Astrocyte (in vitro differentiated cells and primary cell): ENCODE results near the gene SLC26A1. TPM values are rescaled to one million over a fixed set of nuclear protein-coding genes. Genes with fewer than 3 reads are reported as not detected.

Experiments
- DNase-seq: peaks from one replicate; pipeline ENCODE4 v3.0.0-alpha.2; 2010; ENCODE audit warnings: low read depth
- FAIRE-seq: peaks from 2 replicates; lab custom pipeline; 2011; peaks lifted over from hg19 to GRCh38; lab: Jason Lieb, UNC
- H2AFZ ChIP-seq: 2 replicates; pipeline ENCODE4 v1.6.0; 2012; ENCODE audit warnings: low read depth, low read length, inconsistent platforms
- H3K27ac ChIP-seq: 2 replicates; pipeline ENCODE4 v1.5.1; 2011; ENCODE audit warnings: low read depth, low read length, inconsistent platforms
- H3K27me3 ChIP-seq: 2 replicates; pipeline ENCODE4 v1.6.0; 2011; ENCODE audit warnings: low read length, inconsistent platforms; ENCODE audit not compliant: insufficient read depth
- H3K36me3 ChIP-seq: 2 replicates; pipeline ENCODE4 v1.5.1; 2011; ENCODE audit warnings: low read length, inconsistent platforms; ENCODE audit not compliant: insufficient read depth
- H3K4me1 ChIP-seq: 2 replicates; pipeline ENCODE4 v1.5.1; 2011; ENCODE audit warnings: low read length, inconsistent platforms; ENCODE audit not compliant: insufficient read depth
- H3K4me2 ChIP-seq: 2 replicates; pipeline ENCODE4 v1.6.0; 2012; ENCODE audit warnings: low read length, inconsistent platforms
- H3K4me3 ChIP-seq: 2 replicates; pipeline ENCODE4 v1.5.1; 2011; ENCODE audit warnings: low read depth, mild to moderate bottlenecking, low read length, inconsistent platforms; ENCODE audit not compliant: insufficient read depth
- H3K79me2 ChIP-seq: 2 replicates; pipeline ENCODE4 v1.6.0; 2012; ENCODE audit warnings: mild to moderate bottlenecking, low read length, inconsistent platforms; ENCODE audit not compliant: insufficient read depth
- H3K9ac ChIP-seq: 2 replicates; pipeline ENCODE4 v1.6.0; 2012; ENCODE audit warnings: mild to moderate bottlenecking, low read length, inconsistent platforms
- H3K9me3 ChIP-seq: 2 replicates; pipeline ENCODE4 v1.5.1; 2012; ENCODE audit warnings: low read depth, mild to moderate bottlenecking, low read length, inconsistent platforms; ENCODE audit not compliant: insufficient read depth
- H4K20me1 ChIP-seq: 2 replicates; pipeline ENCODE4 v1.6.0; 2012; ENCODE audit warnings: low read length, inconsistent platforms; ENCODE audit not compliant: insufficient read depth
- H3K27ac Mint-ChIP-seq: one replicate; pipeline ENCODE4 v1.8.0; 2021; ENCODE audit warnings: mild to moderate bottlenecking, mixed read lengths; ENCODE audit not compliant: unreplicated experiment
- H3K27me3 Mint-ChIP-seq: one replicate; pipeline ENCODE4 v1.8.0; 2021; ENCODE audit warnings: low read depth, mixed read lengths; ENCODE audit not compliant: unreplicated experiment
- H3K36me3 Mint-ChIP-seq: one replicate; pipeline ENCODE4 v1.8.0; 2021; ENCODE audit warnings: low read depth, mixed read lengths; ENCODE audit not compliant: unreplicated experiment
- H3K4me1 Mint-ChIP-seq: one replicate; pipeline ENCODE4 v1.8.0; 2021; ENCODE audit warnings: low read depth, mixed read lengths; ENCODE audit not compliant: unreplicated experiment
- H3K4me3 Mint-ChIP-seq: one replicate; pipeline ENCODE4 v1.8.0; 2021; ENCODE audit warnings: mild to moderate bottlenecking, moderate library complexity, mixed read lengths; ENCODE audit not compliant: unreplicated experiment
- H3K9me3 Mint-ChIP-seq: one replicate; pipeline ENCODE4 v1.8.0; 2021; ENCODE audit warnings: mild to moderate bottlenecking, mixed read lengths; ENCODE audit not compliant: unreplicated experiment
- EZH2 ChIP-seq: IDR thresholded peaks from 2 replicates; pipeline ENCODE4 v1.6.1; 2012; ENCODE audit warnings: mild to moderate bottlenecking, low read length, inconsistent platforms; ENCODE audit not compliant: insufficient read depth
- total RNA-seq: library from RNA; stranded (reverse); gene quantifications from 2 replicates; pipeline ENCODE4 v1.2.1, GENCODE V29; 2021
- TF ChIP-seq, protein P1 (sequence below): IDR thresholded peaks from 2 replicates; pipeline ENCODE4 v1.5.1; 2011; ENCODE audit warnings: low read depth, mild to moderate bottlenecking, inconsistent platforms, low read length, moderate library complexity; ENCODE audit not compliant: insufficient read depth

The SLC26A1 gene
- total RNA-seq, 1 donor from 2014 or later = 0.34 TPM

DNA sequence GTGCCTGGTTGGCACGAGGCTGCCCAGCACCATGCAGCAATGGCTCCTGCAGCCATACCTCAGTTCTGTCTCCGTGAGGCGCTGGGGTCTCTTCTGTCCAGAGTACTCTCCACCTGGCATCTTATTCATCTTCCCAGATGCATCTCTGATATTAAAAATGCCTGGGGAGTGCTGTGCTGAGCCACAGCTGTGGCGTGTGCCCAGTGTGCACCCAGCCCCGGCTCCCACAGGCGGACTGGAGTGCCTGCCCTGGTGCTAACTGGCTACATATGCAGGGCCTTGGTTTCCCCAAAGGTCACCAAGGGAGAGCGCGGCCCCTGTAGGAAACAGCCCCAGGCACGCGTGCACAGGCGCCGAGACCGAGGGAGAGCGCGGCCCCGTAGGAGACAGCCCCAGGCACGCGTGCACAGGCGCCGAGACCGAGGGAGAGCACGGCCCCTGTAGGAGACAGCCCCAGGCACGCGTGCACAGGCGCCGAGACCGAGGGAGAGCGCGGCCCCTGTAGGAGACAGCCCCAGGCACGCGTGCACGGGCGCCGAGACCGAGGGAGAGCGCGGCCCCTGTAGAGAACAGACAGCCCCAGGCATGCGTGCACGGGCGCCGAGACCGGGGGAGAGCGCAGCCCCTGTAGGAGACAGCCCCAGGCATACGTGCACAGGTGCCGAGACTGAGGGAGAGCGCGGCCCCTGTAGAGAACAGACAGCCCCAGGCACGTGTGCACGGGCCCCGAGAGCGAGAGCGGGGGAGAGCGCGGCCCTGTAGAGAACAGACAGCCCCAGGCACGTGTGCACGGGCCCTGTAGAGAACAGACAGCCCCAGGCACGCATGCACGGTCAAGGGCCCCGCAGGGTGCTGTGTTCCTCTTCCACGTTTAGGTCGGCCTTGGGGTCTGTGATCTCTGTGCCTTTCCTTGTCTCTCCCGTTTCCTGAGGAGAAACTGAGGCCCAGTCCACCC lies 46.4 kb downstream of the SLC26A1 start:
- H3K36me3 ChIP-seq = no peaks in the 10 kb centered on the region
- H2AFZ ChIP-seq = no peak overlapping the region
- TF ChIP-seq, protein P1, sequence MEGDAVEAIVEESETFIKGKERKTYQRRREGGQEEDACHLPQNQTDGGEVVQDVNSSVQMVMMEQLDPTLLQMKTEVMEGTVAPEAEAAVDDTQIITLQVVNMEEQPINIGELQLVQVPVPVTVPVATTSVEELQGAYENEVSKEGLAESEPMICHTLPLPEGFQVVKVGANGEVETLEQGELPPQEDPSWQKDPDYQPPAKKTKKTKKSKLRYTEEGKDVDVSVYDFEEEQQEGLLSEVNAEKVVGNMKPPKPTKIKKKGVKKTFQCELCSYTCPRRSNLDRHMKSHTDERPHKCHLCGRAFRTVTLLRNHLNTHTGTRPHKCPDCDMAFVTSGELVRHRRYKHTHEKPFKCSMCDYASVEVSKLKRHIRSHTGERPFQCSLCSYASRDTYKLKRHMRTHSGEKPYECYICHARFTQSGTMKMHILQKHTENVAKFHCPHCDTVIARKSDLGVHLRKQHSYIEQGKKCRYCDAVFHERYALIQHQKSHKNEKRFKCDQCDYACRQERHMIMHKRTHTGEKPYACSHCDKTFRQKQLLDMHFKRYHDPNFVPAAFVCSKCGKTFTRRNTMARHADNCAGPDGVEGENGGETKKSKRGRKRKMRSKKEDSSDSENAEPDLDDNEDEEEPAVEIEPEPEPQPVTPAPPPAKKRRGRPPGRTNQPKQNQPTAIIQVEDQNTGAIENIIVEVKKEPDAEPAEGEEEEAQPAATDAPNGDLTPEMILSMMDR = no peak
- no peak for TF ChIP-seq EZH2
- no peaks in the 10 kb centered on the region for H3K79me2 ChIP-seq
- H3K9me3 ChIP-seq = no peaks in the 10 kb centered on the region
- no peak overlapping the region for H3K9ac ChIP-seq
- H4K20me1 ChIP-seq = peaks cover 46% of the 10 kb centered on the region
- Mint-ChIP-seq H3K4me3 (no peak overlapping the region), H3K36me3 (peaks cover 2% of the 10 kb centered on the region), H3K27me3 (peaks cover 1% of the 10 kb centered on the region), H3K9me3 (no peaks in the 10 kb centered on the region), H3K27ac (no peak overlapping the region), H3K4me1 (peaks cover 8% of the 10 kb centered on the region)
- no peaks in the 10 kb centered on the region for H3K27me3 ChIP-seq
- H3K27ac ChIP-seq = no peak overlapping the region
- FAIRE-seq = no peak
- H3K4me3 ChIP-seq = no peak overlapping the region
- H3K4me1 ChIP-seq = peaks cover 7% of the 10 kb centered on the region
- H3K4me2 ChIP-seq = no peak overlapping the region
- no peak for DNase-seq

DNA sequence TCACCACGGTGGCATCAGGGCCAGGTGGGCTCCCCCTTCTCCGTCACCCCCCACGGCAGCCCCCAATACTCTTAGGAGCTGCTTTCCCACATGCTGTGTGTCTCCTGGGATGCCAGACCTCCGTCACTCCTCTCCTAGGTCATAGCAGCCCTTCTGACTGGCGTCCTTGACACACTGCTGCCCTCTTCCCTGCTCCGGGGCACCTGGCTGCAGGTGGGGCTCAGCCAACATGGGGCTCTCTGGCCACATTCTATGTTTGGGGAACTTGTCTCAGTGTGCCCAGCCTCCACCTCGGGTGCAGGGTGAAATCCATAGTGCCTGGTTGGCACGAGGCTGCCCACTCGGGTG lies 47.1 kb downstream of the SLC26A1 start:
- Histone ChIP-seq H3K9me3 (no peaks in the 10 kb centered on the region), H3K27ac (no peak overlapping the region), H3K4me1 (peaks cover 7% of the 10 kb centered on the region), H3K9ac (peak overlapping the region; percentile 57), H4K20me1 (peaks cover 46% of the 10 kb centered on the region), H3K27me3 (no peaks in the 10 kb centered on the region), H2AFZ (no peak overlapping the region), H3K36me3 (no peaks in the 10 kb centered on the region), H3K79me2 (no peaks in the 10 kb centered on the region), H3K4me3 (no peak overlapping the region), H3K4me2 (no peak overlapping the region)
- Mint-ChIP-seq H3K27me3 (peaks cover 1% of the 10 kb centered on the region), H3K4me1 (peaks cover 8% of the 10 kb centered on the region), H3K9me3 (no peaks in the 10 kb centered on the region), H3K36me3 (peaks cover 2% of the 10 kb centered on the region), H3K27ac (no peak overlapping the region), H3K4me3 (no peak overlapping the region)
- DNase-seq = no peak
- no peak for FAIRE-seq
- TF ChIP-seq EZH2 = no peak
- TF ChIP-seq, protein P1 = no peak
